ENCODE measurements around the gene MAP4K5.

- TF ChIP-seq CTCF (IDR thresholded peaks at IDR 0.05 in 2 of 3, conservative IDR thresholded peaks at IDR 0.05 in 1 of 3; ENCODE audit: borderline replicate concordance in 1 of 3, insufficient read depth in 1 of 3, low read depth in 2 of 3, low read length in 2 of 3) (no peak), ZNF274 (IDR thresholded peaks at IDR 0.05; ENCODE audit: low read depth, low read length) (no peak), CEBPB (IDR thresholded peaks at IDR 0.05; ENCODE audit: low read depth) (no peak), POLR2AphosphoS5 (IDR thresholded peaks at IDR 0.05; ENCODE audit: low read depth, low read length) (no peak), POLR2A (IDR thresholded peaks at IDR 0.05; ENCODE audit: borderline replicate concordance, extremely low read depth, insufficient read depth, insufficient read length) (no peak), CBX3 (IDR thresholded peaks at IDR 0.05; ENCODE audit: low read depth) (no peak), EZH2phosphoT487 (IDR thresholded peaks at IDR 0.05; ENCODE audit: borderline replicate concordance) (no peak), JUND (IDR thresholded peaks at IDR 0.05) (no peak), ZFX (IDR thresholded peaks at IDR 0.05) (no peak), EZH2 (IDR thresholded peaks at IDR 0.05) (no peak)
- TF ChIP-seq, protein P1, sequence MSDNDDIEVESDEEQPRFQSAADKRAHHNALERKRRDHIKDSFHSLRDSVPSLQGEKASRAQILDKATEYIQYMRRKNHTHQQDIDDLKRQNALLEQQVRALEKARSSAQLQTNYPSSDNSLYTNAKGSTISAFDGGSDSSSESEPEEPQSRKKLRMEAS (IDR thresholded peaks at IDR 0.05), result no peak
Measured at GRCh38 chr14:50479041-50479440, 53.3 kb downstream of the MAP4K5 start.
